Measurements from ENCODE around the gene CHADL.

GRCh38 chr22:41243361-41243760 lies 2.6 kb upstream of the CHADL start:
- TF ChIP-seq CTCF (conservative IDR thresholded peaks at IDR 0.05; ENCODE audit: low read length) = no peak
- no peak for TF ChIP-seq EZH2phosphoT487 (IDR thresholded peaks at IDR 0.05; ENCODE audit: borderline replicate concordance)
